Activated effector memory CD4-positive, alpha-beta T cell treated with Interleukin-2 at 50 U/mL for 16 hours (primary cell): Measurements from ENCODE around the gene SPOCK1.

Source experiments
- DNase-seq: peaks from one replicate; pipeline ENCODE4 v3.0.0-alpha.2; 2020

The SPOCK1 gene

GRCh38 chr5:137186759-137187461 is 312.2 kb downstream of the SPOCK1 start:
- DNase-seq = no peak

DNA sequence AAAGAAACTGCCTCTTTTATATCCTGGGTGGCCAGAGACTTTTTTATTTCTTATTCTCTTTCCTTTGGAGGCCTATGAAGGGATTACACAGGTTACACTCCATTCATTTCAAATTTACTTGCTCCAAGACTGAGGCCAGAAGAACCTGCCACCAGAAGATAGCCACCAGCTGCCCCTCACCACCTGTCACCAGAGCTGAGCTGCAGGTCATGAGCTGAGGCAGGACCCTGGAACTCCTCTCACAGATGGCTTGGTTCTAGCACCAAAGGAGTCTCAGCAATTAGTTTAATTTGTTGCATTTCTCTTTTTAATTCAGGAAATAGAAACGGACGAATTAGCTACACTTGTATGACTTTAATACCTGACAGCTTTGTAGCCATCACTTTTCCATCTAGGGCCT is 313.9 kb downstream of the SPOCK1 start:
- no peak for DNase-seq

DNA sequence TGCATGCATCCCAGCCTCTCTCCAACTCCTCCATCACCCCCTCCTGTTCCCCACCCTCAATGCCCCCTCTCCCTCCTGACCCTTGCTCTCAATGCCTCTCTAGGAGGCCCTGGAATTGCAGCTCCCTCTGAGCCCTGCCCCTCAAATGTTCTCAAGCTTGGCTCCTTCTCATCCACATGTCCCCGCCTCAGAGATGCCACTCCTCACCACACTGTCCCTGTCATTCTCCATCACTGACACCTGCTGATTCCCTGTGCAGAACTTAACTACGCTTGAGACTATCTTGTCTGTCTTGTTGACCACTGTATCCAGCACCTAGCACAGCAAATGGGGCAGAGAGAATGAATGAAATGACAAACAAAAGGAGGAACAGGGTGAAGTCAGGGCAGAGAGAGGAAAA is 314.4 kb downstream of the SPOCK1 start:
- no peak for DNase-seq

DNA sequence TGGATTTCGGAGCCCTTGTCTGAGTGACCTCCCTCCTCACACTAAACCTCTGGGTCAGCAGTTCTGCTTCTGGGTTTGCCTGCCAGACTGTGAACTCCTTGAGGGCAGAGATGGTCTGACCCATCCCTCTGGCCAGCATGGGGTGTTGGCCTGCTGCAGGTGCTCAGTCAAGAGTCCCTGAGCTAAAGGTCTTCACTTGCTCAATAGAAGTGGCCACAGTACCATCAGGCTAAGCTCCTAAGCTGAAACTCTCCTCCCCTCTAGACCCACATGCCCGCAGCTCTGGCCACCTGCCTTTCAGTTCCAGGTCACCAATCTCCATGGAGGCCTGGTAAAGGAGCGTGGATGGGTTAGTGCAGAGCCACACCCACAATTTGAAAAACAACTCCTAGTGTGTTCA is 316.6 kb downstream of the SPOCK1 start:
- no peak for DNase-seq

DNA sequence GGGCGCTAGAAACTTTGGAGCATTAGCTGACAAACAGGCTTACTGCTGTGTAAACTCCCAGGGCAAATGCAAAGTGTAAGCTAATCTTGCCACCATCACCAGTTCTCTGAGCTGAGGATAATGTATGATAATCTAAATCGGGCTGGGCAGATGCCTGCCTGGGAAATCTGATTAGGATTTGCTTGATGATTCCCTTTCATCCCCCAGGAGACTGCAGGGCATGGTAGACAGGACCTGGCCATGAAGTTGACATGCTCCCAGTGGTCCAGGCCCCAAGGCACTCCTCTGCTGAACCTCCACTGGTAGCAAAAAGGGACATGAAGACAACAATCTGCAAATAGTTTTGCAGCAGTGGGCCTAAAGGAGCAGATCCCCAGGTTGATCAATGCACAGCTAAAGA is 317.5 kb downstream of the SPOCK1 start:
- no peak for DNase-seq

- no peak for DNase-seq
These were observed 319.9 kb downstream of the SPOCK1 start for GRCh38 chr5:137179203-137179602.

DNA sequence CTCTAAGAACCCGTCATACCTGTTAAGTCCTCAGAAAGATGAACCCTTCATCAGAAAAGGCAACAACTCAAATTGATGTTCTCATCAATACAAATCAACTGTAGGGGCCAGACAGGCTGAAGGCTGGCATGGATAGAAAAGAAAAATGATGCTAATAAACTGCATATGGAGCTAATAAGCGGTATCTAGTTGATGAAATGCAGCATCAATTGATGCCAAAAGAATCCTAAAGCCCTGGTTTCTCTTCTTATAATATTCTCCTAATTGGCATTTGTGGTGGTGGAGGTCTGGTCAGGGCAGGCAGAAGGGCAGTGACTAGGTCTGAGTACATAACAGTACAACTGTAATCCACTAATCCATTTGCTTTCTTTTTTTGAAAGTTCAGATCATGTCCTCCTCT is 322.5 kb downstream of the SPOCK1 start:
- no peak for DNase-seq

DNA sequence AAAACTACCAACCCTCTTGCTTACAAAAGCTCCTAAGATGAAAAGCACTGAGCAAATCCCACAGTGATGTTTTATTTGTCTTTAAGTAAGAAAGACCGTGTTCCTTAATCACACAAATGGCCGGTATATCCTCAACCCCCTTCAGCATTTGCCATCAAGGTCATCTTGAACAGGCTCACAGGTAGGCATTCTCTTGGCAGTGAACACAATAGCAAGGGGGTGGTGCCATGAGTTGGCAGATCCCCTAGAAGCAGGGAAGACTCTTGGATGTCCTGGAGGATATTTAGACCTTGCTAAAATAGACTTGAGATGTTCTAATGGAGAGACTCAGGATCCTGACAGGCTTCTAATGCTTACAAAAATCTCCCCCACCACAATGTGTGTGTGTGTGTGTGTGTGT is 323.0 kb downstream of the SPOCK1 start:
- no peak for DNase-seq

DNA sequence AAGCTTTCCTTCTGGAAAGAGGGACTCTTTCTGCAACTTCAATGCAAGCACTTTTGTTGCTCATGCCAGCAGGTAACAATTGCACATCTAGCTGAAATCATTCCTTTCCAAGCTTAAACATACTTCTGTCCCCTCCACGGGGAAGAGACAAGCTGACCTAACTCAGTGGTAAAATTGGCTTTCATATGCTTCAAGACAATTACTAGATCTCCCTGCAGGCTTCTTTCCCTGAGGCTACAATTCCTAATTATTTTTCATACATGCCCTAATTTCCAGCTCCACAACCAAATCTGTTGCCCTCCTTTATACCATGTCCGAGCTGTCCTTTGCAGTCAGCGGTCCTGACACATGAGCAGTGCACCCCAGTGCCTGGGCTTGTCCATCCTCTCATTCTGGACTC is 324.9 kb downstream of the SPOCK1 start:
- no peak for DNase-seq

- no peak for DNase-seq
These were observed 326.9 kb downstream of the SPOCK1 start for GRCh38 chr5:137172258-137172657.

DNA sequence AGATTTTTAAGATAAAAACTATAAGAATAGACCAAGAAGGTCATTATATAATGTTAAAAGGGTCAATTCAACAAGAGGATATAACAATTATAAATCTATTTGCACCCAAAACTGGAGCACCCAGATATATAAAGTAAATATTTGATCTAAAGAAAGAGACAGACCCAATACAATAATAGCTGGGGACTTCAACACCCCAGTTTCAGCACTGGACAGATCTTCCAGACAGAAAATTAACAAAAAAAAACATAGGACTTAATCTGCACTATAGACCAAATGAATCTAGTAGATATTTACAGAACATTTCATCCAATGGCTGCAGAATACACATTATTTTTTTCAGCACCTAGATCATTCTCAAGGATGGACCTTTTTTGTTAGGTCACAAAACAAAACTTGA is 331.9 kb downstream of the SPOCK1 start:
- DNase-seq = no peak

DNA sequence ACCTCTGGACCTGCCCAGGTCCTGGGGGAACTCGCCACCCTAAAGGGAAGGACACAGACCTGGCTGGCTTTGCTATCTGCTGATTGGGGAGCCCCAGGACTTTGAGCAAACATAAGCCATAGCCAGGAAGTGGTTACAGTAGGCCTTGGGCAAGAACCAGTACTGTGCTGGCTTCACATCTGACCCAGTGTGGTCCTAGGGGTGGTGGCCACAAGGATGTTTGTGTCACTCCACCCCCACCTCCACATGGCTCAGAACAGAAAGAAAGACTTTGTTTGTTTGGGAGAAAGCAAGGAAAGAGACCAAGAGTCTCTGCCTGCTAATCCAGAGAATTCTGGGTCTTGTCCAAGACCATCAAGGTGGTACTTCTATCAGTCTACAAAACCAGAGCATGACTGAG is 334.2 kb downstream of the SPOCK1 start:
- no peak for DNase-seq

GRCh38 chr5:137164536-137164935 is 334.6 kb downstream of the SPOCK1 start:
- DNase-seq = no peak

GRCh38 chr5:137158691-137159090 is 340.4 kb downstream of the SPOCK1 start:
- no peak for DNase-seq

- no peak for DNase-seq
These were observed 342.9 kb downstream of the SPOCK1 start for GRCh38 chr5:137156180-137156579.

- DNase-seq = no peak
These were observed 343.7 kb downstream of the SPOCK1 start for GRCh38 chr5:137155261-137156000.

DNA sequence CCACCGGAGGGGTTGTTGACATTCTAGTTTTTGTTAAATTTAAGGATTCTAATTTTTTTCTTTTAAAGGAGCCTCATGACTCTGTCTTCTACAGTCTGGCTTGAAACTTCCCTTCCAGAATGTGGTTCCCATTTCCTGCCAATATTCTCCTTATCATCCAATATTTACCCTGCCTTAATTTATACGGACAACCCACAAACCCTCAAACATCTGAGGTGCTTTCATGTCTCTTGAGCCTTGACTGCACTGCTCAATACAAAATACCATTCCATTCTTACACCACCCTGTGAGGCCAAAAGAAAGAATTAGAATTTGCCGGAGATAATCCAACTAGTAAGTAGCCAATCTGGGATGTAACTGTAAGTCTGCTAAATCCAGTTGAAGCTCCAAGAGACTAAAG is 346.5 kb downstream of the SPOCK1 start:
- DNase-seq = no peak

- no peak for DNase-seq
These were observed 350.5 kb downstream of the SPOCK1 start for GRCh38 chr5:137148655-137149054.

- no peak for DNase-seq
These were observed 351.0 kb downstream of the SPOCK1 start for GRCh38 chr5:137148159-137148558.

DNA sequence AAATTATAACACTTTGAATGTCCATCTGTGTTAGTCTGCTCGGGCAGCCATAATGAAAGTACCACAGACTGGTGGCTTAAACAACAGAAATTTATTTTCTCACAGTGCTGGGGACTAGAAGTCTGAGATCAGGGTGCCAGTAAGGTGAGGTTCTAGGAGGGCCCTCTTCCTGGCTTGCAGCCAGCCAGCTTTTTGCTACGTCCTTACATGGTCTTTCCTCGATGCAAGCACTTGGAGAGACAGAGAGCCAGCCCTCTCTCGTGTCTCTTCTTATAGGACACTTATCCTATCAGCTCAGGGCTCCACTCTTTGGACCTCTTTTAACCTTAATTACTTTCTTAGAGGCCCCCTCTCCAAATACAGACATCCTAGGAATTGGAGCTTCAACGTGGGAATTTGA is 351.8 kb downstream of the SPOCK1 start:
- DNase-seq = no peak

- DNase-seq = no peak
These were observed 352.7 kb downstream of the SPOCK1 start for GRCh38 chr5:137146402-137146890.

GRCh38 chr5:137145721-137146120 is 353.4 kb downstream of the SPOCK1 start:
- DNase-seq = no peak

- no peak for DNase-seq
These were observed 354.5 kb downstream of the SPOCK1 start for GRCh38 chr5:137144656-137145055.

GRCh38 chr5:137142764-137143605 is 356.1 kb downstream of the SPOCK1 start:
- DNase-seq = no peak
